Stimulated activated naive B cell treated with anti-CD40 and anti-IgM and Interleukin-4, amounts not matched to agents 10 μg/mL and 1 μg/mL and 100 μg/mL, for 72 hours (primary cell): Measurements from ENCODE around the gene NFATC2.

Source experiments
- ATAC-seq, 2 donors: fragments of 150-1000 bp; cut with Tn5 transposase; replicated peaks; 2 replicates each; pipeline ENCODE4 v1.10.0; 2021; ENCODE audit warnings: moderate library complexity in 1 of 2
- DNase-seq: peaks from one replicate; pipeline ENCODE4 v3.0.0; 2021
- H3K27ac Mint-ChIP-seq: one replicate; pipeline ENCODE4 v1.8.0; 2022; ENCODE audit warnings: mild to moderate bottlenecking, mixed read lengths
- H3K27me3 Mint-ChIP-seq, 2 donors: one replicate each; pipeline ENCODE4 v1.8.0; 2022; ENCODE audit warnings: mixed read lengths in 2 of 2
- H3K36me3 Mint-ChIP-seq, 2 donors: one replicate each; pipeline ENCODE4 v1.8.0; 2022; ENCODE audit warnings: mixed read lengths in 2 of 2, mild to moderate bottlenecking in 1 of 2
- H3K4me1 Mint-ChIP-seq, 2 donors: one replicate each; pipeline ENCODE4 v1.8.0; 2022; ENCODE audit warnings: mixed read lengths in 2 of 2, mild to moderate bottlenecking in 1 of 2
- H3K4me3 Mint-ChIP-seq, 2 donors: one replicate each; pipeline ENCODE4 v1.8.0; 2022; ENCODE audit warnings: mild to moderate bottlenecking in 2 of 2, mixed read lengths in 2 of 2, moderate library complexity in 1 of 2
- H3K9me3 Mint-ChIP-seq, 2 donors: one replicate each; pipeline ENCODE4 v1.8.0; 2022; ENCODE audit warnings: mixed read lengths in 2 of 2, mild to moderate bottlenecking in 1 of 2

The NFATC2 gene

DNA sequence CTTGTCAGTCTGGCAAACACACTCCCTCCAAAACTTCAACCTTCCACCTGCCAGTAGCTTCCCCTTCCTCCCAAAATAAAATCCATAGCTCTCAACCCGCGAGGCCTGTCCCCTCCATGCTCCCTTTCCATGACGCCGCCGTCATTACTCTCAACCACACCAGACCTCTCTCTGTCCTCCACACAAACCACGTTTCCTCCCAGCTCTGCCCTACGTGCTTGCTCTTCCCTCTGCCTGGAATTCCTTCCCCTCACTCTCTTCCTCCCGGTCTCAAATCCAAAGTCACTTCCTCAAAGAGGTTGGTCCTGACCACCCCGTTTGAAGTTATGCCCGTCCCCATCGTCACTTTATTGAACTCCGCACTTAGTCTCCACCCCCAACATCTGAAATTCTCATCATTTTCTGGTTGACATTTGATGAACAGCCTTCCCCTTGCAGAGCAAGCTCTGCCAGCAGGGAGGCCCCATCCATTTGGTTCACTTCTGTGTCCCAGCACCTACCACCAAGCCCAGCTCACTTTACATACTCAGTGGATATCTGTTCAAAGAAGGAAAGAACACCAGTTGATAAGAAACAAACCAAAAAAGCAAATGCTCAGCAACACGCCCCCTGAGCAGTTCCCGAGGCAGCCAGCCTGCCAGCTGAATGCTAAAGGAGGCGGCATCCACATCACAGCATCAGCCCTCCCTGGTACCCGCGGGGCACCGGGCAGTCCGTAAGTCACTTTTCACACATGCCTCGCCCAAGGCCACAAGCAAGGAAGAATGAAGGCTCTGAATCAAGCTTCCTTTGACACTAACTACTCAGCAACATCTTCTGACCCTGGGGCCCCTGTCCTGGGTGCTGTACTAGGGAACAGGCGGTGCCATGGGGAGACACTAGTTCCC lies 125.0 kb downstream of the NFATC2 start:
- Mint-ChIP-seq H3K27me3 (no peaks in the 10 kb centered on the region), H3K4me3 (no peak overlapping the region), H3K36me3 (peaks cover 39 to 67% of the 10 kb centered on the region in 2 donors), H3K4me1 (peaks cover 38 to 56% of the 10 kb centered on the region in 2 donors), H3K9me3 (no peaks in the 10 kb centered on the region), H3K27ac (peak overlapping the region; percentile 43)
- ATAC-seq: no peak
- DNase-seq: no peak

DNA sequence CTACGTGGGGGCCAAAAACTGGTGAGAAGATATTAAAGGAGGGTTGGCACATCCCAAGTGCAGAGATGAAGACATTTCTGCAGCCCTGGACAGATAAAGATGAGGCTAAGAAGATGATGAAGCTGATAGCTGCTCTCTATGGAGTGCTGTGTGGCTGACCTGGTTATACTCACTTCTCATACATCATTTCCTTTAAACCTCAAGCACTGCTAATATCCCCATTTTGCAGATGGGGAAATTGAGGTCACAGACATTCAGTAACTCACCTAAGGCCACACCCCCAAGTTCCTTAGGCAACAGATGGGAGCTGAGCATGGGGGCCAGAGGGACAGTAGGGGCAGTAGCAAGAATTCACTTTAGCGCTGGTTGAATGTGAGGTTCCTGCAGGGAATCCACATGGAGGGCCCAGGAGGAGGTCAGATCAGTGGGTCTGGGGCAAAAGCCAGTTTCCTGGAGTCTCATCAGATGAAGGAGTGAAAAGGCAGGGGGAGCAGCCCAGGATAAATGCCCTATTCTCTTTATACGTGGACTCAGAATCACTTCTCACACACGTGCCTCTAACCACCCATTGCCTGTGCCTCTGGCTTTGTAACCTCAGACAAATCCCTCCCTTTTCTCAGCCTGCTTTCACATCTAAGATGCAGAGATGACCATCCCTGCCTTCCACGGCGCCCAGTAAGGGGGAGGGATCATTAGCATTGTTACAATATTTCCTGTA lies 125.8 kb downstream of the NFATC2 start:
- Mint-ChIP-seq H3K36me3 (peaks cover 35 to 63% of the 10 kb centered on the region in 2 donors), H3K27ac (peak overlapping the region; percentile 57), H3K4me3 (no peak overlapping the region), H3K27me3 (no peaks in the 10 kb centered on the region), H3K9me3 (no peaks in the 10 kb centered on the region), H3K4me1 (peaks cover 40 to 60% of the 10 kb centered on the region in 2 donors)
- DNase-seq (no peak), ATAC-seq (no peak)

- H3K27me3 Mint-ChIP-seq: no peaks in the 10 kb centered on the region
- H3K9me3 Mint-ChIP-seq: peaks cover 0 to 4% of the 10 kb centered on the region in 2 donors
- H3K4me1 Mint-ChIP-seq: peaks cover 44 to 75% of the 10 kb centered on the region in 2 donors
- ATAC-seq (peak; percentile 64 to 72), DNase-seq (no peak)
- H3K36me3 Mint-ChIP-seq: peaks cover 34 to 71% of the 10 kb centered on the region in 2 donors
- H3K27ac Mint-ChIP-seq: peak overlapping the region; percentile 86
- H3K4me3 Mint-ChIP-seq: peak overlapping the region; percentile 41 to 47
Measured at GRCh38 chr20:51413857-51414256, 128.7 kb downstream of the NFATC2 start.

GRCh38 chr20:51412951-51413481 lies 129.5 kb downstream of the NFATC2 start:
- H3K4me1 Mint-ChIP-seq: peaks cover 42 to 73% of the 10 kb centered on the region in 2 donors
- no peak for DNase-seq

DNA sequence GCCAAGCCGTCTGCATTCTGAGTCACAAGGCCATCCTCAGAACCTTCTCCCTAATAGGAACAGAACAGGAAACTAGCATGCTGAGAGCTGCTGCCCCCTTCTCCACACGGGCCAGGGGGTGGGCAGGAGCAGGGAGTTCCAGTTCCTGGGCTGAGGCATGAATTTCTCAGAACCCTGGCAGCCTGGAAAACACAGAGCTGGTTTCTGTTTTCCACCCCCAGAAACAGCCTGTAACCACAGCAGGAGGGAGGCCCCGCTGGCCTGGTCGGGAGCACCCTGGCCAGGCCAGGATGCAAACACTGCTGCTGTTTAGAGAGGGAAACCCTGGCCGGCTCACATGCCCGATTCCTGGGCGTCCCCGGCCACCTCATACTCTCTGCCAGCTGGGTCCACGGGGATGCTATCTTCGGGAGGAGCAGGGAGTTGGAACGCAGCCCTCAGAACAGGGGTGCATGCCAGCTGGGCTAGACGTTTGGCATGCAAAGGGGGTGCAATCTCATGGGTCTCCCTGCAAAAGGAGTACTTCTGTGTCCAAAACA lies 130.1 kb downstream of the NFATC2 start:
- Mint-ChIP-seq H3K27ac (peak overlapping the region; percentile 37), H3K4me3 (no peak overlapping the region), H3K9me3 (peaks cover 0 to 4% of the 10 kb centered on the region in 2 donors), H3K4me1 (peaks cover 36 to 67% of the 10 kb centered on the region in 2 donors), H3K27me3 (no peaks in the 10 kb centered on the region), H3K36me3 (peaks cover 32 to 69% of the 10 kb centered on the region in 2 donors)
- ATAC-seq (no peak), DNase-seq (no peak)

More at GRCh38 chr20:51412951-51413481, 129.5 kb downstream of the NFATC2 start:
- Mint-ChIP-seq H3K27me3 (no peaks in the 10 kb centered on the region), H3K9me3 (peaks cover 0 to 4% of the 10 kb centered on the region in 2 donors), H3K4me3 (no peak overlapping the region), H3K27ac (no peak overlapping the region), H3K36me3 (peaks cover 34 to 69% of the 10 kb centered on the region in 2 donors)
- ATAC-seq: no peak

- peaks cover 0 to 4% of the 10 kb centered on the region in 2 donors for H3K9me3 Mint-ChIP-seq
- H3K27me3 Mint-ChIP-seq: no peaks in the 10 kb centered on the region
- peaks cover 32 to 69% of the 10 kb centered on the region in 2 donors for H3K36me3 Mint-ChIP-seq
- ATAC-seq: no peak
- H3K27ac Mint-ChIP-seq: peak overlapping the region; percentile 37
- DNase-seq: no peak
- peaks cover 33 to 65% of the 10 kb centered on the region in 2 donors for H3K4me1 Mint-ChIP-seq
- no peak overlapping the region for H3K4me3 Mint-ChIP-seq
Measured at GRCh38 chr20:51411870-51412269, 130.6 kb downstream of the NFATC2 start.

GRCh38 chr20:51410586-51411325 lies 131.8 kb downstream of the NFATC2 start:
- DNase-seq: no peak
- Mint-ChIP-seq H3K4me1 (peaks cover 29 to 63% of the 10 kb centered on the region in 2 donors), H3K9me3 (peaks cover 0 to 4% of the 10 kb centered on the region in 2 donors), H3K36me3 (peaks cover 36 to 67% of the 10 kb centered on the region in 2 donors), H3K27me3 (no peaks in the 10 kb centered on the region), H3K4me3 (no peak overlapping the region), H3K27ac (peak overlapping the region; percentile 47)
- no peak for ATAC-seq

GRCh38 chr20:51409192-51409880 lies 133.2 kb downstream of the NFATC2 start:
- ATAC-seq (no peak), DNase-seq (no peak)
- no peaks in the 10 kb centered on the region for H3K27me3 Mint-ChIP-seq
- H3K4me3 Mint-ChIP-seq: no peak overlapping the region
- peaks cover 0 to 4% of the 10 kb centered on the region in 2 donors for H3K9me3 Mint-ChIP-seq
- H3K27ac Mint-ChIP-seq: no peak overlapping the region
- H3K4me1 Mint-ChIP-seq: peaks cover 36 to 63% of the 10 kb centered on the region in 2 donors
- H3K36me3 Mint-ChIP-seq: peaks cover 42 to 73% of the 10 kb centered on the region in 2 donors

DNA sequence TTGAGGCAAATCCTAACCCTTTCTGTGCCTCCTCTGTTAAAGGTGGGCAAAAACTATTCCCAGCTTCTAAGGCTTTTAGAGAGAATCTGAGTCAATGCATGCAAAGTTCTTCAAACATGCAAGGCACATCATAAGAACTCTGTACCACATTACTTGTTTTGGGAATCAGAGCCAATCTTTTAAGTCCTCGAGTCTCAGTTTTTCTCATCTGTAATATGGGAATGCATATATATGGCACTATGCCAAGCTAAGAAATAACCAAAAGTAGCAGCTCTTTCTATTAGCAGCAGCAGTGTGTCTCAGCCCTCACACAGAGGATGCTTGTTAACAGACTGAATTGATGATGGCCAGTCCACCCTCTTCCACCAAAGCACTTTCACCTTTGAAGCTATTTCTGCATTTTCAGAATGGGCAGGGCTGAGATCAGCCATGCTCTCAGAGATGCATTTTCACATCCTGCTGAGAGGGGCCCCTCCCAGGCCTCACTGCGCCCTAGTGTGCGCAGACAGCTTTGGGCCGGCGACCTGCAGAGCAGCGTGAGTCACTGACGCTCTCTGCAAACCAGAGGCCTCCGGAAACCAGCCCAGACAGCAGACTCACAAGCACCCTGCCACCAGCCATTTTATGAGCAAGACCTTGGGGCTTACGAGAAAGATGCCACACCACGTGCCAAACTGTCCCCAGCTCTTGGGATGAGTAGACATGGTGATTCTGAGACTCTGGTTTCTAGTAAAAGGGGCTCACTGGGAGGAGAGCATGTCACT lies 138.0 kb downstream of the NFATC2 start:
- Mint-ChIP-seq H3K27me3 (no peaks in the 10 kb centered on the region), H3K36me3 (peaks cover 58 to 82% of the 10 kb centered on the region in 2 donors), H3K9me3 (peaks cover 4 to 5% of the 10 kb centered on the region in 2 donors), H3K4me3 (peak overlapping the region in 1 of 2 donors; percentile 32), H3K27ac (peak overlapping the region; percentile 92), H3K4me1 (peaks cover 60 to 80% of the 10 kb centered on the region in 2 donors)
- peak; percentile 74 for DNase-seq
- ATAC-seq: peak; percentile 79 to 83

DNA sequence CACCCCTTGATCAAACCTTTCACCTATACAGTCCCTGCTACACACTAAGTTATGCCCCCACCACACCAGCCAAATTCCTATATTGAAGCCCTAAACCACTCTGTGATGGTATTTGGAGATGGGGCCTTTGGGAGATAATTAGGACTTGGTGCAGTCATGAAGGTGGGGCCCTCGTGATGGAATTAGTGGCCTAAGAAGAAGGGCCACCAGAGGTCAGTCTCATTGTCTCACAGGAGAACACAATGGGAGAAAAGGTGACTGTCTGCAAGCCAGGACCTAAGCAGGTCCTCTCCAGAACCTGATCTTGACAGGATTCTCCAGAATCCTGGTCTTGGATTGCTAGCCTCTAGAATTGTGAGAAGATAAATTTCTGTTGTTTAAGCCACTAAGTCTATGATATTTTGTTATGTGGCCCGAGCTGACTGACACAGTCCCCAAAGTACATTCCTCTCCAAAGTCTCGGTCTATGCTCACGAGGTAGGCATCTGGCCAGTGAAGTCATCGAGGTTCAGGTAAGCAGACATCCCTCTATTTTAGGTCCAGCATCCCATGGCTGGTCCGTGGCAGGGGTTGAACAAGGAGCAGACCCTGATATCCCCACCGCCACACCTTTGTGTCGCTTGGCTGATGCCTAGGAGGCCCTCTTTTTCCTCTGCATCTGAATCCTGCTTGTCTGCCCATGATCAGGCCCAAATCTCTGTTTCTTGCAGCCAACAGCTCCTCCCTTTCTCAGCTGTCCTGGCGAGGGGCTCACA lies 138.9 kb downstream of the NFATC2 start:
- Mint-ChIP-seq H3K36me3 (peaks cover 57 to 80% of the 10 kb centered on the region in 2 donors), H3K27ac (peak overlapping the region; percentile 92), H3K9me3 (peaks cover 0 to 5% of the 10 kb centered on the region in 2 donors), H3K4me3 (no peak overlapping the region), H3K4me1 (peaks cover 69 to 84% of the 10 kb centered on the region in 2 donors), H3K27me3 (no peaks in the 10 kb centered on the region)
- ATAC-seq (no peak), DNase-seq (no peak)

DNA sequence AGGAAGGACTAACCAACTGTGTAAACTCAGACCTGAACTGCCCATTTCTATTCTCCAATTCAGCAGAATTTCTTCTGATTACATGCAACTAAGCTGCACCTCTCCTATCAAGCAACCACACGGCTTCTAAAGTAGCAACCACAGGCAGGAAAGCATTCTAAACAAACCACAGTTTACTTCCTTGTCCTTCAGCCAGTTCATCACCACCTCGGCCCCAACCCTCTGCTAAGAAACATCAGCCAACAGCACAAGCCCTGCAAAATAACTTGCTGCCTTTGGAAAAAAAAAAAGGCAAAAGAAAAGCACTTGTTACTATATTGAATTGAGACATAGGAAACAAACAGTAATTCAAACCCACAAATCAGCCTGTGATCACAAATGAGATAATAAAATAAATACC lies 140.3 kb downstream of the NFATC2 start:
- no peak for DNase-seq
- peaks cover 69 to 90% of the 10 kb centered on the region in 2 donors for H3K4me1 Mint-ChIP-seq
- peaks cover 66 to 84% of the 10 kb centered on the region in 2 donors for H3K36me3 Mint-ChIP-seq
- H3K27ac Mint-ChIP-seq: peak overlapping the region; percentile 84
- no peaks in the 10 kb centered on the region for H3K27me3 Mint-ChIP-seq
- peak; percentile 10 to 30 for ATAC-seq
- peaks cover 0 to 5% of the 10 kb centered on the region in 2 donors for H3K9me3 Mint-ChIP-seq
- peak overlapping the region in 1 of 2 donors; percentile 41 for H3K4me3 Mint-ChIP-seq

GRCh38 chr20:51401496-51401895 lies 141.0 kb downstream of the NFATC2 start:
- H3K4me1 Mint-ChIP-seq: peaks cover 66 to 84% of the 10 kb centered on the region in 2 donors
- ATAC-seq (no peak), DNase-seq (no peak)
- H3K27ac Mint-ChIP-seq: peak overlapping the region; percentile 99
- no peaks in the 10 kb centered on the region for H3K27me3 Mint-ChIP-seq
- H3K4me3 Mint-ChIP-seq: no peak overlapping the region
- H3K36me3 Mint-ChIP-seq: peaks cover 62 to 80% of the 10 kb centered on the region in 2 donors
- peaks cover 0 to 5% of the 10 kb centered on the region in 2 donors for H3K9me3 Mint-ChIP-seq
